Measurements from ENCODE around the gene TYROBP.

Gene TYROBP

DNA sequence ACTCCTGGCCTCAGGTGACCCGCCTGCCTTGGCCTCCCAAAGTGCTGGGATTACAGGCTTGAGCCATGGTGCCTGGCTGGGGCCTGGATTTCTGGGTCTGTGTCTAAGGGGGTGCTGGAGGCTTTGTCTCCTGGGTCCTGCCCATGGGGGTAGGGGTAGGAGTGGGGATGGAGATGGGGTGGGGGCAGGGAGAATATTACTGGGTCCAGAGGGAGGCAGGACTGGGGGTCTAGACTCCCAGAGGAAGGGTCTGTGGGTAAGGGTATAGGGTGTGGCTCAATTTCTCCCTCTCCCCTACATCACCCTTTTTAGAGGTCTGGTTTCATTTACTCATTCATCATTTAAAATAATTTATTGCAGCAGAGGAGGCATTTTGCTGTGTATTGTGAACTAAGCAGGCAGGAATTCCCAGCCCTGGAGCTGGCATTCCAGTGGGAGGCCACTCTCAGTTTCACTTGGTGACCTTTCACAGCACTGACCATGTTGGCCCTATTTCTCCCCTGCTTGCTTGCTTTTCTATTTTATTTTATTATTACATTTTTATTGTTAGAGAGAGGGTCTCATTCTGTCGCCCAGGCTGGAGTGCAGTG is 6.9 kb downstream of the TYROBP start:
- H3K4me3 ChIP-seq (ENCODE audit: low read length, poor library complexity, severe bottlenecking) = peak overlapping the region; percentile 82
- no peak overlapping the region for H2AFZ ChIP-seq (ENCODE audit: low read length)
- peaks cover 45% of the 10 kb centered on the region for H3K79me2 ChIP-seq (ENCODE audit: insufficient read depth, low read length)
- peaks cover 9% of the 10 kb centered on the region for H4K20me1 ChIP-seq (ENCODE audit: insufficient read depth, low read length, poor library complexity, severe bottlenecking)
- H3K27me3 ChIP-seq (ENCODE audit: insufficient read depth, low read length, poor library complexity, severe bottlenecking) = no peaks in the 10 kb centered on the region
- TF ChIP-seq, protein P1, sequence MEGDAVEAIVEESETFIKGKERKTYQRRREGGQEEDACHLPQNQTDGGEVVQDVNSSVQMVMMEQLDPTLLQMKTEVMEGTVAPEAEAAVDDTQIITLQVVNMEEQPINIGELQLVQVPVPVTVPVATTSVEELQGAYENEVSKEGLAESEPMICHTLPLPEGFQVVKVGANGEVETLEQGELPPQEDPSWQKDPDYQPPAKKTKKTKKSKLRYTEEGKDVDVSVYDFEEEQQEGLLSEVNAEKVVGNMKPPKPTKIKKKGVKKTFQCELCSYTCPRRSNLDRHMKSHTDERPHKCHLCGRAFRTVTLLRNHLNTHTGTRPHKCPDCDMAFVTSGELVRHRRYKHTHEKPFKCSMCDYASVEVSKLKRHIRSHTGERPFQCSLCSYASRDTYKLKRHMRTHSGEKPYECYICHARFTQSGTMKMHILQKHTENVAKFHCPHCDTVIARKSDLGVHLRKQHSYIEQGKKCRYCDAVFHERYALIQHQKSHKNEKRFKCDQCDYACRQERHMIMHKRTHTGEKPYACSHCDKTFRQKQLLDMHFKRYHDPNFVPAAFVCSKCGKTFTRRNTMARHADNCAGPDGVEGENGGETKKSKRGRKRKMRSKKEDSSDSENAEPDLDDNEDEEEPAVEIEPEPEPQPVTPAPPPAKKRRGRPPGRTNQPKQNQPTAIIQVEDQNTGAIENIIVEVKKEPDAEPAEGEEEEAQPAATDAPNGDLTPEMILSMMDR (conservative IDR thresholded peaks at IDR 0.05; ENCODE audit: low read length) = no peak
- TF ChIP-seq EZH2phosphoT487 (IDR thresholded peaks at IDR 0.05; ENCODE audit: borderline replicate concordance) = no peak
- no peaks in the 10 kb centered on the region for H3F3A ChIP-seq (ENCODE audit: low read depth)
- H3K4me2 ChIP-seq (ENCODE audit: low read depth, low read length, poor library complexity, severe bottlenecking) = peak overlapping the region; percentile 91
- peaks cover 11% of the 10 kb centered on the region; the same call in 1 of the 2 replicates for H3K36me3 ChIP-seq (ENCODE audit: insufficient read depth, low read length)
- peaks cover 56% of the 10 kb centered on the region for H3K4me1 ChIP-seq (ENCODE audit: insufficient read depth, low read length, poor library complexity, severe bottlenecking)
- no peaks in the 10 kb centered on the region for H3K9me2 ChIP-seq (replicated peaks; ENCODE audit: low read depth, low read length)
- H3K9ac ChIP-seq (ENCODE audit: low read depth, low read length, poor library complexity, severe bottlenecking) = peak overlapping the region; percentile 88
- H3K9me3 ChIP-seq (ENCODE audit: insufficient read depth, low read depth, low read length) = no peaks in the 10 kb centered on the region

DNA sequence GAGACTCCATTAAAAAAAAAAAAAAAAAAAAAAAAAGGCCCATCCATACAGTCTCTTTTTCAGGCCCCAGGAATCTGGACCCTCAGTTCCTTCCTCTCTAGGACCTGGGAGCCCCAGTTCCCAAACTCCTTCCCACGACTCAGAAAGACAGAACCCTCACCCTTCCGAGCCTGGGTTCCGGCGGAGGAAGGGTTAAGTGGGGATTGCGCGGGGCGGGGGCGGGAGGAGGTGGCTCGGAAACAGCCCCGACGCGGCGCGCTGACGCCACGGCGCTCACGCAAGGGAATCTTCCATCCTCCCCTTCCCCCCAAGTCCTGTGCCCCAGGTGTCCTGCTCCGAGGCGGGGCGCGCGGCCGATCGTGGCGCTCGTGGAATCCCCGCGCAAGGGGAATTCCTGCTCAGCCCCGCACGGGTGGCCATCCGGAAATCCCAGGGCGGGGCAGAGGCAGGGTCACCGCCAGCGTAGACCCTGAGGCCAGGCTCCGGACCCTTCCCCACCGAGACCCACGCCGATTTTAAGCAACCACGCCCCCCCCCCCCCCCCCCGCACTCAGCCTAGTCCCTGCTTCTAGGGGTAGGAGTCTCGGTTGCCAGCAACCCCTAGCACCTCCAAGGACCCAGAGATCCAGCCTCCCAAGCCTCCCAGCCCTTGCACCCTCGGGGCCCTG is 8.4 kb downstream of the TYROBP start:
- Histone ChIP-seq H3K27me3 (ENCODE audit: insufficient read depth, low read length, poor library complexity, severe bottlenecking) (no peaks in the 10 kb centered on the region), H3K79me2 (ENCODE audit: insufficient read depth, low read length) (peaks cover 45% of the 10 kb centered on the region), H3K4me3 (ENCODE audit: low read length, poor library complexity, severe bottlenecking) (peak overlapping the region; percentile 82), H3K4me1 (ENCODE audit: insufficient read depth, low read length, poor library complexity, severe bottlenecking) (peaks cover 50% of the 10 kb centered on the region), H3K9ac (ENCODE audit: low read depth, low read length, poor library complexity, severe bottlenecking) (peak overlapping the region; percentile 88), H2AFZ (ENCODE audit: low read length) (peak overlapping the region; percentile 85), H3F3A (ENCODE audit: low read depth) (no peaks in the 10 kb centered on the region), H3K9me3 (ENCODE audit: insufficient read depth, low read depth, low read length) (no peaks in the 10 kb centered on the region), H3K4me2 (ENCODE audit: low read depth, low read length, poor library complexity, severe bottlenecking) (peak overlapping the region; percentile 91), H3K36me3 (ENCODE audit: insufficient read depth, low read length) (peaks cover 20% of the 10 kb centered on the region; the same call in 1 of the 2 replicates), H3K9me2 (replicated peaks; ENCODE audit: low read depth, low read length) (no peaks in the 10 kb centered on the region), H4K20me1 (ENCODE audit: insufficient read depth, low read length, poor library complexity, severe bottlenecking) (peaks cover 9% of the 10 kb centered on the region)
- TF ChIP-seq EZH2phosphoT487 (IDR thresholded peaks at IDR 0.05; ENCODE audit: borderline replicate concordance) = no peak
- TF ChIP-seq, protein P1 (conservative IDR thresholded peaks at IDR 0.05; ENCODE audit: low read length) = no peak

DNA sequence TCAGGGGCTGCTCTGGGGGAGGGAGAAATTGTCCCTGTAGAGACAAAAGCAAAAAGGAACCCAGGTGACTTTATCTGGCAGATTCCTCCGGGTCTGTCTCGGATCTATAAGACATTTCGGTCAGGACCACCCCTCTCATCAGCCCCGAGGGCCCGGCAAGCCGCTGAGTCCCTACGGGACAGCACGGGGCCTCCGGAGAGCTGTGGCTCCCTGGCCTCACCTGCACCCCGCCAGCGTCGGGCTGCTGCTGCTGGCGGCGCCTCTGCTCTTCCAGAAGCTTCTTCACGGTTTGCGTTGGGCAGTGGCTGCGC is 9.6 kb downstream of the TYROBP start:
- no peaks in the 10 kb centered on the region for H3K27me3 ChIP-seq (ENCODE audit: insufficient read depth, low read length, poor library complexity, severe bottlenecking)
- H3K79me2 ChIP-seq (ENCODE audit: insufficient read depth, low read length) = peaks cover 45% of the 10 kb centered on the region
- H3F3A ChIP-seq (ENCODE audit: low read depth) = no peaks in the 10 kb centered on the region
- H3K9me3 ChIP-seq (ENCODE audit: insufficient read depth, low read depth, low read length) = no peaks in the 10 kb centered on the region
- peak overlapping the region; percentile 88 for H3K9ac ChIP-seq (ENCODE audit: low read depth, low read length, poor library complexity, severe bottlenecking)
- H2AFZ ChIP-seq (ENCODE audit: low read length) = peak overlapping the region; percentile 85
- peak overlapping the region; percentile 91 for H3K4me2 ChIP-seq (ENCODE audit: low read depth, low read length, poor library complexity, severe bottlenecking)
- TF ChIP-seq, protein P1 (conservative IDR thresholded peaks at IDR 0.05; ENCODE audit: low read length) = no peak
- no peak for TF ChIP-seq EZH2phosphoT487 (IDR thresholded peaks at IDR 0.05; ENCODE audit: borderline replicate concordance)
- no peaks in the 10 kb centered on the region for H3K9me2 ChIP-seq (replicated peaks; ENCODE audit: low read depth, low read length)
- H3K4me3 ChIP-seq (ENCODE audit: low read length, poor library complexity, severe bottlenecking) = peak overlapping the region; percentile 82
- peaks cover 9% of the 10 kb centered on the region for H4K20me1 ChIP-seq (ENCODE audit: insufficient read depth, low read length, poor library complexity, severe bottlenecking)
- H3K4me1 ChIP-seq (ENCODE audit: insufficient read depth, low read length, poor library complexity, severe bottlenecking) = peaks cover 43% of the 10 kb centered on the region
- peaks cover 20% of the 10 kb centered on the region; the same call in 1 of the 2 replicates for H3K36me3 ChIP-seq (ENCODE audit: insufficient read depth, low read length)

All from Loucy (cell line).